ENCODE results near the gene TLR7. TPM values are rescaled to one million over a fixed set of nuclear protein-coding genes. Genes with fewer than 3 reads are reported as not detected.
A peak's percentile ranks its signal among the peaks of the same experiment; 100 is the strongest.

Gene TLR7
- total and polyA plus RNA-seq, 2 of the 13 experiments (the other 11 are each of a cell fraction or from before 2014, with no cell fraction given): not detected

DNA sequence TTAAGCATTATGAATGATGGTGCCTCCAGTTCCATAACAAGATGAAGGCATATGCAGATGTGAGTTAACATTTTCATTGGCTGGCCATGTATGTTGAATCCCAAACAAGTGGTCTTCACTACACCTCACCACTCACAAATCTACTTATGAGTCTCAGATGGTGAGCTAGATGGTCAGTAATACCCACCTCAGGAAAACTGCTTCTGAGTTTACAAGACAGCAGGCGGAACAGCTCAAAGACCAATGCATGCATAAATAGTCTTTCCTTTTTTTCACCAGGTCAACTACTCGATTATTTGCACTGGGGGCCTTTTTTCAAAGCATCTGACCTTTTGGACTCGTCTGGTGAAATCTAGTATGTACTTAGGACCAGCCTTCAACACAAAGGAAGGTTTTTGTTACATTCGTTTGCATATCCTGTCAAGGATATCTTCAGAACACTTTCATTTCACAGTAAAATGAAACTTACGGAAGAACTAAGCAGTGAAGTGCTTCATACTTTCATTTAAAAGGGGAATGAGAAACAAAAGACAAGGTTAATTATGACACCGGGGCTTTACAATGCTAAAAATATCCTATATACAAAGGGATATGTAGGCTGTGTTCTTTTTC lies 23.1 kb upstream of the TLR7 start (continued):
- TF ChIP-seq, protein P1, sequence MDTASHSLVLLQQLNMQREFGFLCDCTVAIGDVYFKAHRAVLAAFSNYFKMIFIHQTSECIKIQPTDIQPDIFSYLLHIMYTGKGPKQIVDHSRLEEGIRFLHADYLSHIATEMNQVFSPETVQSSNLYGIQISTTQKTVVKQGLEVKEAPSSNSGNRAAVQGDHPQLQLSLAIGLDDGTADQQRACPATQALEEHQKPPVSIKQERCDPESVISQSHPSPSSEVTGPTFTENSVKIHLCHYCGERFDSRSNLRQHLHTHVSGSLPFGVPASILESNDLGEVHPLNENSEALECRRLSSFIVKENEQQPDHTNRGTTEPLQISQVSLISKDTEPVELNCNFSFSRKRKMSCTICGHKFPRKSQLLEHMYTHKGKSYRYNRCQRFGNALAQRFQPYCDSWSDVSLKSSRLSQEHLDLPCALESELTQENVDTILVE (CRISPR knock-in tag; IDR thresholded peaks at IDR 0.05): no peak
- TF ChIP-seq TBX2 (CRISPR knock-in tag; IDR thresholded peaks at IDR 0.05; ENCODE audit: borderline replicate concordance) (peak; percentile 38; the same call in 1 of the 2 replicates), ZNF776 (CRISPR knock-in tag; IDR thresholded peaks at IDR 0.05) (no peak), ZSCAN30 (CRISPR knock-in tag; IDR thresholded peaks at IDR 0.05) (no peak), TCF7L2 (IDR thresholded peaks at IDR 0.05; ENCODE audit: low read depth, low read length) (peak; percentile 32; the same call in 1 of the 2 replicates), PHF21A (CRISPR knock-in tag; IDR thresholded peaks at IDR 0.05) (peak; percentile 52; the same call in 1 of the 2 replicates), RCOR2 (CRISPR knock-in tag; IDR thresholded peaks at IDR 0.05) (0 out of 2 replicates have a peak, but pooled peaks have one; percentile 43), NFE2L2 (IDR thresholded peaks at IDR 0.05; ENCODE audit: low read length) (no peak), ZNF841 (CRISPR knock-in tag; IDR thresholded peaks at IDR 0.05; ENCODE audit: borderline replicate concordance) (no peak), ZNF572 (CRISPR knock-in tag; IDR thresholded peaks at IDR 0.05) (no peak)
- TF ChIP-seq, protein P2, sequence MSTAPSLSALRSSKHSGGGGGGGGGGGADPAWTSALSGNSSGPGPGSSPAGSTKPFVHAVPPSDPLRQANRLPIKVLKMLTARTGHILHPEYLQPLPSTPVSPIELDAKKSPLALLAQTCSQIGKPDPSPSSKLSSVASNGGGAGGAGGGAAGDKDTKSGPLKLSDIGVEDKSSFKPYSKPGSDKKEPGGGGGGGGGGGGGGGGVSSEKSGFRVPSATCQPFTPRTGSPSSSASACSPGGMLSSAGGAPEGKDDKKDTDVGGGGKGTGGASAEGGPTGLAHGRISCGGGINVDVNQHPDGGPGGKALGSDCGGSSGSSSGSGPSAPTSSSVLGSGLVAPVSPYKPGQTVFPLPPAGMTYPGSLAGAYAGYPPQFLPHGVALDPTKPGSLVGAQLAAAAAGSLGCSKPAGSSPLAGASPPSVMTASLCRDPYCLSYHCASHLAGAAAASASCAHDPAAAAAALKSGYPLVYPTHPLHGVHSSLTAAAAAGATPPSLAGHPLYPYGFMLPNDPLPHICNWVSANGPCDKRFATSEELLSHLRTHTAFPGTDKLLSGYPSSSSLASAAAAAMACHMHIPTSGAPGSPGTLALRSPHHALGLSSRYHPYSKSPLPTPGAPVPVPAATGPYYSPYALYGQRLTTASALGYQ (CRISPR knock-in tag; IDR thresholded peaks at IDR 0.05): peak; percentile 75; the same call in 1 of the 2 replicates
- TF ChIP-seq, protein P3, sequence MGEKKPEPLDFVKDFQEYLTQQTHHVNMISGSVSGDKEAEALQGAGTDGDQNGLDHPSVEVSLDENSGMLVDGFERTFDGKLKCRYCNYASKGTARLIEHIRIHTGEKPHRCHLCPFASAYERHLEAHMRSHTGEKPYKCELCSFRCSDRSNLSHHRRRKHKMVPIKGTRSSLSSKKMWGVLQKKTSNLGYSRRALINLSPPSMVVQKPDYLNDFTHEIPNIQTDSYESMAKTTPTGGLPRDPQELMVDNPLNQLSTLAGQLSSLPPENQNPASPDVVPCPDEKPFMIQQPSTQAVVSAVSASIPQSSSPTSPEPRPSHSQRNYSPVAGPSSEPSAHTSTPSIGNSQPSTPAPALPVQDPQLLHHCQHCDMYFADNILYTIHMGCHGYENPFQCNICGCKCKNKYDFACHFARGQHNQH (CRISPR knock-in tag; IDR thresholded peaks at IDR 0.05): 0 out of 2 replicates have a peak, but pooled peaks have one; percentile 26
- TF ChIP-seq, protein P4, sequence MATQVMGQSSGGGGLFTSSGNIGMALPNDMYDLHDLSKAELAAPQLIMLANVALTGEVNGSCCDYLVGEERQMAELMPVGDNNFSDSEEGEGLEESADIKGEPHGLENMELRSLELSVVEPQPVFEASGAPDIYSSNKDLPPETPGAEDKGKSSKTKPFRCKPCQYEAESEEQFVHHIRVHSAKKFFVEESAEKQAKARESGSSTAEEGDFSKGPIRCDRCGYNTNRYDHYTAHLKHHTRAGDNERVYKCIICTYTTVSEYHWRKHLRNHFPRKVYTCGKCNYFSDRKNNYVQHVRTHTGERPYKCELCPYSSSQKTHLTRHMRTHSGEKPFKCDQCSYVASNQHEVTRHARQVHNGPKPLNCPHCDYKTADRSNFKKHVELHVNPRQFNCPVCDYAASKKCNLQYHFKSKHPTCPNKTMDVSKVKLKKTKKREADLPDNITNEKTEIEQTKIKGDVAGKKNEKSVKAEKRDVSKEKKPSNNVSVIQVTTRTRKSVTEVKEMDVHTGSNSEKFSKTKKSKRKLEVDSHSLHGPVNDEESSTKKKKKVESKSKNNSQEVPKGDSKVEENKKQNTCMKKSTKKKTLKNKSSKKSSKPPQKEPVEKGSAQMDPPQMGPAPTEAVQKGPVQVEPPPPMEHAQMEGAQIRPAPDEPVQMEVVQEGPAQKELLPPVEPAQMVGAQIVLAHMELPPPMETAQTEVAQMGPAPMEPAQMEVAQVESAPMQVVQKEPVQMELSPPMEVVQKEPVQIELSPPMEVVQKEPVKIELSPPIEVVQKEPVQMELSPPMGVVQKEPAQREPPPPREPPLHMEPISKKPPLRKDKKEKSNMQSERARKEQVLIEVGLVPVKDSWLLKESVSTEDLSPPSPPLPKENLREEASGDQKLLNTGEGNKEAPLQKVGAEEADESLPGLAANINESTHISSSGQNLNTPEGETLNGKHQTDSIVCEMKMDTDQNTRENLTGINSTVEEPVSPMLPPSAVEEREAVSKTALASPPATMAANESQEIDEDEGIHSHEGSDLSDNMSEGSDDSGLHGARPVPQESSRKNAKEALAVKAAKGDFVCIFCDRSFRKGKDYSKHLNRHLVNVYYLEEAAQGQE (IDR thresholded peaks at IDR 0.05; ENCODE audit: borderline replicate concordance in 1 of 2, low read depth in 1 of 2, low read length in 2 of 2): peak in 1 of 2 experiments; percentile 19; a peak in 1 of 4 replicates
- TF ChIP-seq, protein P5, sequence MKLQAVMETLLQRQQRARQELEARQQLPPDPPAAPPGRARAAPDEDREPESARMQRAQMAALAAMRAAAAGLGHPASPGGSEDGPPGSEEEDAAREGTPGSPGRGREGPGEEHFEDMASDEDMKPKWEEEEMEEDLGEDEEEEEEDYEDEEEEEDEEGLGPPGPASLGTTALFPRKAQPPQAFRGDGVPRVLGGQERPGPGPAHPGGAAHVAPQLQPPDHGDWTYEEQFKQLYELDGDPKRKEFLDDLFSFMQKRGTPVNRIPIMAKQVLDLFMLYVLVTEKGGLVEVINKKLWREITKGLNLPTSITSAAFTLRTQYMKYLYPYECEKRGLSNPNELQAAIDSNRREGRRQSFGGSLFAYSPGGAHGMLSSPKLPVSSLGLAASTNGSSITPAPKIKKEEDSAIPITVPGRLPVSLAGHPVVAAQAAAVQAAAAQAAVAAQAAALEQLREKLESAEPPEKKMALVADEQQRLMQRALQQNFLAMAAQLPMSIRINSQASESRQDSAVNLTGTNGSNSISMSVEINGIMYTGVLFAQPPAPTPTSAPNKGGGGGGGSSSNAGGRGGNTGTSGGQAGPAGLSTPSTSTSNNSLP (IDR thresholded peaks at IDR 0.05; ENCODE audit: low read depth, low read length): peak; percentile 16; the same call in 1 of the 2 replicates
- TF ChIP-seq, protein P6, sequence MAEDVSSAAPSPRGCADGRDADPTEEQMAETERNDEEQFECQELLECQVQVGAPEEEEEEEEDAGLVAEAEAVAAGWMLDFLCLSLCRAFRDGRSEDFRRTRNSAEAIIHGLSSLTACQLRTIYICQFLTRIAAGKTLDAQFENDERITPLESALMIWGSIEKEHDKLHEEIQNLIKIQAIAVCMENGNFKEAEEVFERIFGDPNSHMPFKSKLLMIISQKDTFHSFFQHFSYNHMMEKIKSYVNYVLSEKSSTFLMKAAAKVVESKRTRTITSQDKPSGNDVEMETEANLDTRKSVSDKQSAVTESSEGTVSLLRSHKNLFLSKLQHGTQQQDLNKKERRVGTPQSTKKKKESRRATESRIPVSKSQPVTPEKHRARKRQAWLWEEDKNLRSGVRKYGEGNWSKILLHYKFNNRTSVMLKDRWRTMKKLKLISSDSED (CRISPR knock-in tag; IDR thresholded peaks at IDR 0.05): no peak
- TF ChIP-seq, protein P7, sequence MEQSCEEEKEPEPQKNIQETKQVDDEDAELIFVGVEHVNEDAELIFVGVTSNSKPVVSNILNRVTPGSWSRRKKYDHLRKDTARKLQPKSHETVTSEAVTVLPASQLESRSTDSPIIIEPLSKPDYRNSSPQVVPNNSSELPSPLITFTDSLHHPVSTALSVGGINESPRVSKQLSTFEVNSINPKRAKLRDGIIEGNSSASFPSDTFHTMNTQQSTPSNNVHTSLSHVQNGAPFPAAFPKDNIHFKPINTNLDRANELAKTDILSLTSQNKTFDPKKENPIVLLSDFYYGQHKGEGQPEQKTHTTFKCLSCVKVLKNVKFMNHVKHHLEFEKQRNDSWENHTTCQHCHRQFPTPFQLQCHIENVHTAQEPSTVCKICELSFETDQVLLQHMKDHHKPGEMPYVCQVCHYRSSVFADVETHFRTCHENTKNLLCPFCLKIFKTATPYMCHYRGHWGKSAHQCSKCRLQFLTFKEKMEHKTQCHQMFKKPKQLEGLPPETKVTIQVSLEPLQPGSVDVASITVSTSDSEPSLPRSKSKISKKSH (CRISPR knock-in tag; IDR thresholded peaks at IDR 0.05; ENCODE audit: borderline replicate concordance): no peak

All from HepG2 (cell line).